Fibroblast of the aortic adventitia (primary cell): ENCODE data around the gene TOLLIP. TPM values are rescaled to one million over a fixed set of nuclear protein-coding genes. Genes with fewer than 3 reads are reported as not detected.

Source experiments
- DNase-seq: peaks from one replicate; pipeline ENCODE4 v3.0.0-alpha.2; 2010; ENCODE audit warnings: low read depth
- H3K4me3 ChIP-seq: 2 replicates; pipeline ENCODE4 v1.5.1; 2011; ENCODE audit warnings: low read depth, mild to moderate bottlenecking, control low read depth, low read length, moderate library complexity
- CTCF ChIP-seq: IDR thresholded peaks from 2 replicates; pipeline ENCODE4 v1.5.1; 2011; ENCODE audit warnings: mild to moderate bottlenecking, low read length, control low read depth, inconsistent platforms; ENCODE audit not compliant: insufficient read depth
- total RNA-seq: library from RNA; depleted of rRNA; stranded (reverse); fragments of >200 nt; gene quantifications from 2 replicates; pipeline ENCODE4 v1.2.3, GENCODE V29; 2012; ENCODE audit warnings: low replicate concordance

TOLLIP gene
- total RNA-seq, 1 donor = 25.4 TPM

- H3K4me3 ChIP-seq = no peak overlapping the region
- DNase-seq = no peak
- no peak for TF ChIP-seq CTCF
These were observed 4.4 kb downstream of the TOLLIP start for GRCh38 chr11:1305063-1305495.

- no peak for DNase-seq
- H3K4me3 ChIP-seq = no peak overlapping the region
- TF ChIP-seq CTCF = no peak
These were observed 5.1 kb downstream of the TOLLIP start for GRCh38 chr11:1304380-1304779.

GRCh38 chr11:1303973-1304372 lies 5.5 kb downstream of the TOLLIP start:
- no peak overlapping the region for H3K4me3 ChIP-seq
- peak; percentile 37 for DNase-seq
- TF ChIP-seq CTCF = no peak

GRCh38 chr11:1303126-1303821 lies 6.2 kb downstream of the TOLLIP start:
- no peak for TF ChIP-seq CTCF
- DNase-seq = no peak

GRCh38 chr11:1302461-1303125 lies 6.8 kb downstream of the TOLLIP start:
- DNase-seq = no peak
- no peak overlapping the region for H3K4me3 ChIP-seq
- TF ChIP-seq CTCF = no peak

More at GRCh38 chr11:1303126-1303821, 6.2 kb downstream of the TOLLIP start:
- H3K4me3 ChIP-seq = no peak overlapping the region

- no peak for TF ChIP-seq CTCF
- no peak for DNase-seq
- no peak overlapping the region for H3K4me3 ChIP-seq
These were observed 7.4 kb downstream of the TOLLIP start for GRCh38 chr11:1302041-1302460.
